Hepatocyte (in vitro differentiated cells): ENCODE measurements around the gene PLSCR5.

Experiments used
- CTCF ChIP-seq: fragments of 200-600 bp; sonication (generic); IDR thresholded peaks from 2 replicates; pipeline ENCODE4 v1.5.1; 2016; ENCODE audit warnings: antibody characterized with exemption, mild to moderate bottlenecking; ENCODE audit not compliant: poor library complexity
- EZH2 ChIP-seq: fragments of 200-600 bp; sonication (generic); IDR thresholded peaks from 2 replicates; pipeline ENCODE4 v1.6.1; 2016; ENCODE audit warnings: antibody characterized with exemption, mild to moderate bottlenecking, borderline replicate concordance
- EZH2phosphoT487 ChIP-seq: fragments of 200-600 bp; sonication (generic); IDR thresholded peaks from one replicate; pipeline ENCODE4 v1.6.1; 2018; ENCODE audit warnings: antibody characterized with exemption, mild to moderate bottlenecking, low read depth, moderate library complexity; ENCODE audit not compliant: unreplicated experiment, severe bottlenecking

GRCh38 chr3:146574173-146574572, 31.0 kb downstream of the PLSCR5 start:
- TF ChIP-seq EZH2: no peak
- no peak for TF ChIP-seq CTCF
- TF ChIP-seq EZH2phosphoT487: no peak
